K562 (cell line): ENCODE measurements around the gene SLC19A1. TPM values are rescaled to one million over a fixed set of nuclear protein-coding genes. Genes with fewer than 3 reads are reported as not detected.

Experiments used
- ATAC-seq: fragments of 200-7000 bp; cut with Tn5 transposase; 3 replicates; pipeline ENCODE4 v1.9.1; 2020; ENCODE audit warnings: moderate library complexity
- BruUV-seq: library from RNA; stranded (reverse); fragments of 400-500 nt; replicated peaks from 2 replicates; lab custom pipeline; 2021; lab: Mats Ljungman, UMichigan
- CTCF ChIA-PET: fragments of 300-600 bp; formaldehyde crosslinking; extraction: SDS; loops from one replicate; lab custom pipeline; 2021; ENCODE audit warnings: low intra/inter-chr PET ratio; lab: Yijun Ruan, JAX
- POLR2A ChIA-PET: fragments of 300-600, 350-650 bp; sonication (Branson Sonifier 250); formaldehyde crosslinking; extraction: SDS; loops from one replicate; lab custom pipeline; 2021; ENCODE audit warnings: antibody characterized with exemption, inconsistent platforms; lab: Yijun Ruan, JAX
- DNase-seq, 4 experiments: peaks; one replicate each; pipeline versions ENCODE4 v3.0.0 to v3.0.0-alpha.2; 2011 to 2018; ENCODE audit warnings: low spot score in 3 of 4, mixed read lengths in 3 of 4; ENCODE audit errors: extremely low read depth in 1 of 4
- FAIRE-seq: peaks from 2 replicates; lab custom pipeline; 2011; peaks lifted over from hg19 to GRCh38; lab: Jason Lieb, UNC
- H2AFZ ChIP-seq: 2 replicates; pipeline ENCODE4 v1.6.0; 2011; ENCODE audit warnings: low read depth, low read length, control low read depth, inconsistent platforms
- H3K27ac ChIP-seq: fragments of 200-600 bp; 3 replicates; pipeline ENCODE4 v1.8.0; 2011; ENCODE audit warnings: low read depth, mild to moderate bottlenecking, control low read depth, inconsistent platforms, low read length, moderate library complexity, mixed read lengths; ENCODE audit errors: extremely low read depth
- H3K27me3 ChIP-seq, 2 experiments: fragments of 300-600 bp in 1 of 2; 2 replicates in 1 of 2; 3 replicates in 1 of 2; pipeline versions ENCODE4 v1.6.0 to v1.8.0; 2011; ENCODE audit warnings: inconsistent platforms in 2 of 2, low read length in 2 of 2, mild to moderate bottlenecking in 1 of 2, mixed read lengths in 1 of 2, moderate library complexity in 1 of 2; ENCODE audit not compliant: control insufficient read depth in 2 of 2, insufficient read depth in 2 of 2
- H3K36me3 ChIP-seq: fragments of 300-600 bp; 3 replicates; pipeline ENCODE4 v1.8.0; 2011; ENCODE audit warnings: mild to moderate bottlenecking, low read length, inconsistent platforms; ENCODE audit not compliant: control insufficient read depth, insufficient read depth
- H3K4me1 ChIP-seq, 2 experiments: fragments of 200-600 bp in 1 of 2; replicated peaks in 1 of 2; 2 replicates in 1 of 2; 3 replicates in 1 of 2; pipeline versions ENCODE4 v1.5.1 to v1.8.0; 2011; ENCODE audit warnings: inconsistent platforms in 2 of 2, low read length in 2 of 2, mild to moderate bottlenecking in 1 of 2, mixed read lengths in 1 of 2, moderate library complexity in 1 of 2; ENCODE audit not compliant: control insufficient read depth in 2 of 2, insufficient read depth in 2 of 2
- H3K4me2 ChIP-seq: 2 replicates; pipeline ENCODE4 v1.6.1; 2011; ENCODE audit warnings: low read length, control low read depth, inconsistent platforms, mixed read lengths; ENCODE audit not compliant: insufficient read depth
- H3K4me3 ChIP-seq: fragments of 200-600 bp; sonication (generic), shearing (Covaris generic); 2 replicates; pipeline ENCODE4 v1.5.1; 2016; ENCODE audit warnings: control low read depth, inconsistent platforms
- H3K79me2 ChIP-seq: fragments of 200-600 bp; 3 replicates; pipeline ENCODE4 v1.8.0; 2011; ENCODE audit warnings: low read length, inconsistent platforms; ENCODE audit not compliant: control insufficient read depth, insufficient read depth
- H3K9ac ChIP-seq, 2 experiments: 2 replicates each; pipeline versions ENCODE4 v1.6.0 to v1.6.1; 2011; ENCODE audit warnings: low read depth in 2 of 2, low read length in 2 of 2, control low read depth in 1 of 2, inconsistent platforms in 1 of 2, mild to moderate bottlenecking in 1 of 2, mixed read lengths in 1 of 2; ENCODE audit not compliant: insufficient read depth in 1 of 2
- H3K9me1 ChIP-seq: one replicate; pipeline ENCODE4 v1.6.0; 2011; ENCODE audit warnings: inconsistent platforms, mild to moderate bottlenecking, low read length, moderate library complexity; ENCODE audit not compliant: control insufficient read depth, insufficient read depth
- H3K9me3 ChIP-seq: replicated peaks from 2 replicates; pipeline ENCODE4 v1.5.1; 2011; ENCODE audit warnings: low read depth, low read length, inconsistent platforms; ENCODE audit not compliant: control insufficient read depth, insufficient read depth
- H4K20me1 ChIP-seq: replicated peaks from 2 replicates; pipeline ENCODE4 v1.6.1; 2011; ENCODE audit warnings: low read length, inconsistent platforms, mixed read lengths; ENCODE audit not compliant: control insufficient read depth, insufficient read depth
- ADNP ChIP-seq: fragments of 200-800 bp; sonication (Bioruptor generic); IDR thresholded peaks from 2 replicates; pipeline ENCODE4 v1.6.1; 2016; ENCODE audit warnings: missing genetic modification characterization, missing compliant biosample characterization
- ATF7 ChIP-seq: fragments of 450-650 bp; IDR thresholded peaks from 2 replicates; pipeline ENCODE4 v1.7.1; 2014; ENCODE audit warnings: mild to moderate bottlenecking, moderate library complexity
- BRD4 ChIP-seq: fragments of 200-600 bp; sonication (generic); IDR thresholded peaks from 2 replicates; pipeline ENCODE4 v1.6.1; 2017; ENCODE audit warnings: inconsistent platforms
- LARP7 ChIP-seq: fragments of 450-650 bp; IDR thresholded peaks from 2 replicates; pipeline ENCODE4 v1.6.1; 2016
- MLX ChIP-seq, 2 experiments: fragments of 450-650 bp in 1 of 2; sonication (generic) in 1 of 2; formaldehyde crosslinking; conservative IDR thresholded peaks; 2 replicates each; pipeline versions ENCODE4 v1.4.0 to v1.8.1; 2020 to 2022; ENCODE audit warnings: mild to moderate bottlenecking in 1 of 2, missing genetic modification reagents in 1 of 2
- TEAD1 ChIP-seq, 2 experiments: fragments of 450-650 bp in 1 of 2; sonication (generic) in 1 of 2; formaldehyde crosslinking; IDR thresholded peaks; 2 replicates each; pipeline versions ENCODE4 v1.4.0 to v1.8.0; 2020 to 2022; ENCODE audit warnings: mild to moderate bottlenecking in 2 of 2, missing genetic modification reagents in 1 of 2
- ZNF354B ChIP-seq: fragments of 250-450 bp; sonication (Bioruptor Pico); IDR thresholded peaks from 2 replicates; pipeline ENCODE4 v1.4.0; 2020
- ZNF395 ChIP-seq: fragments of 200-800 bp; sonication (Bioruptor generic); IDR thresholded peaks from 2 replicates; pipeline ENCODE4 v1.6.1; 2017; ENCODE audit warnings: missing genetic modification characterization, missing compliant biosample characterization
- ZNF707 ChIP-seq: fragments of 250-450 bp; sonication (Bioruptor Pico); conservative IDR thresholded peaks from 2 replicates; pipeline ENCODE4 v1.8.0; 2022; ENCODE audit warnings: inconsistent platforms, mild to moderate bottlenecking, moderate library complexity
- ZNF778 ChIP-seq: fragments of 450-650 bp; formaldehyde crosslinking; IDR thresholded peaks from 2 replicates; pipeline ENCODE4 v1.4.0; 2020; ENCODE audit warnings: mild to moderate bottlenecking, moderate library complexity
- WGBS: fragments of 100-300 bp; shearing (Covaris generic); methylation state at CpG from one replicate; pipeline ENCODE4 v1.1.6; 2016; ENCODE audit warnings: low coverage, mixed read lengths; ENCODE audit not compliant: insufficient coverage; ENCODE audit errors: missing lambda C conversion rate; 5-methylcytosine and 5-hydroxymethylcytosine counted together
- in situ Hi-C: fragments of 300-500 bp; cut with MboI; formaldehyde crosslinking; loops from 4 replicates; pipeline ENCODE4 v1.15.0; 2018; ENCODE audit warnings: inconsistent platforms, mixed read lengths
- intact Hi-C: fragments of 100-400 bp; cut with micrococcal nuclease; formaldehyde crosslinking; loops from 2 replicates; pipeline ENCODE4 v1.14.2; 2022
- polyA plus RNA-seq, 8 experiments: library from polyadenylated mRNA; depleted of rRNA in 4 of 8; stranded (reverse) in 5 of 8; unstranded in 3 of 8; fragments of >200 nt; fragmentation: Nextera tagmentation in 2 of 8; fragmentation: Illumina TruSeq in 1 of 8; extraction: Ambion mirVana in 2 of 8; extraction: Trizol in 1 of 8; gene quantifications; 2 replicates each; pipeline versions ENCODE4 v1.2.1 to v1.2.3, GENCODE V29; 2011 to 2014; ENCODE audit warnings: inconsistent platforms in 1 of 8, missing spikeins in 1 of 8
- total RNA-seq, 7 experiments: library from RNA; depleted of rRNA in 6 of 7; stranded (reverse); fragments of >200 nt in 6 of 7; fragmentation: Illumina TruSeq in 2 of 7; extraction: Trizol in 2 of 7; gene quantifications; 2 replicates each; pipeline versions ENCODE4 v1.2.1 to v1.2.3, GENCODE V29; 2011 to 2021; ENCODE audit warnings: low replicate concordance in 1 of 7
- TF ChIP-seq, protein P1 (sequence below): fragments of 200-800 bp; sonication (Bioruptor generic); IDR thresholded peaks from 2 replicates; pipeline ENCODE4 v1.6.1; 2016; ENCODE audit warnings: missing genetic modification characterization, missing compliant biosample characterization

The SLC19A1 gene
- total and polyA plus RNA-seq, 9 of the 15 experiments (the other 6 are each of a cell fraction or from before 2014, with no cell fraction given) = 0.65 to 88.7 (median 12.0) TPM

DNA sequence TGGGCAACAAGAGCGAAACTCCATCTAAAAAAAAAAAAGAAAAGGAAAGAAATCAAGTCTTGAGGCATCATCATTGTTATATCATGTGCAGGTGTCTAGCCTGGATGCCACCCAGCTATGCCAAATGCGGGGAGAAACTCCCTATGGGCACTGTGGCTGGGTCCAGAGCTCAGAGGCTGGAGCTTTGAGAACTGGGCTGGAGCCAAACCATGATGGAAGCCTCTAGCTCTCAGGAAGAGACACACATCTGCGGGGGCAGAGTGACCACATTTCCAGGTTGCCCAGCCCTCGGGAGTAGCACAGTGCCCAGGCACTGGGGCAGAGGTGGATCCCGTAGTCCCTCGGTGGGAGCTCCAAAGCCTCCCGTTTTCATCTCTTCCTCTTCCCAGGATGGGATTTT, 78.4 kb downstream of the SLC19A1 start:
- in situ Hi-C loops = loop anchor here (5.0 kb wide), 1 partner anchor 348 kb away; no protein-coding TSS in a partner anchor
- Histone ChIP-seq H3K27me3 (peaks cover 12 to 43% of the 10 kb centered on the region in 2 experiments; a peak in 4 of 5 replicates), H3K9me1 (peaks cover 3% of the 10 kb centered on the region), H3K4me1 (peaks cover 0 to 48% of the 10 kb centered on the region in 2 experiments; a peak in 3 of 5 replicates), H3K4me3 (no peak overlapping the region), H3K9ac (no peak overlapping the region), H4K20me1 (peaks cover 58% of the 10 kb centered on the region), H3K36me3 (no peaks in the 10 kb centered on the region), H3K4me2 (no peak overlapping the region), H3K9me3 (no peaks in the 10 kb centered on the region), H3K27ac (no peak overlapping the region), H2AFZ (no peak overlapping the region), H3K79me2 (no peaks in the 10 kb centered on the region)
- DNase-seq = no peak
- ATAC-seq = no peak
- ChIA-PET POLR2A (interaction anchor here (0.9 to 1.4 kb wide), 3 partner anchors 9 to 13 kb away, joined by 3 read pairs; no protein-coding TSS in a partner anchor), CTCF (no interaction called here)
- intact Hi-C loops = no loop called here
- no peak for FAIRE-seq
- BruUV-seq = no TSS peak
- WGBS = 4% methylated on average over 6 of the region's 7 CpGs
- no peak for TF ChIP-seq ZNF395
- TF ChIP-seq ZNF707 = no peak
- no peak for TF ChIP-seq BRD4
- TF ChIP-seq MLX (CRISPR knock-in tag; conservative IDR thresholded peaks at IDR 0.05) = no peak
- no peak for TF ChIP-seq ADNP (tag)
- TF ChIP-seq, protein P1, sequence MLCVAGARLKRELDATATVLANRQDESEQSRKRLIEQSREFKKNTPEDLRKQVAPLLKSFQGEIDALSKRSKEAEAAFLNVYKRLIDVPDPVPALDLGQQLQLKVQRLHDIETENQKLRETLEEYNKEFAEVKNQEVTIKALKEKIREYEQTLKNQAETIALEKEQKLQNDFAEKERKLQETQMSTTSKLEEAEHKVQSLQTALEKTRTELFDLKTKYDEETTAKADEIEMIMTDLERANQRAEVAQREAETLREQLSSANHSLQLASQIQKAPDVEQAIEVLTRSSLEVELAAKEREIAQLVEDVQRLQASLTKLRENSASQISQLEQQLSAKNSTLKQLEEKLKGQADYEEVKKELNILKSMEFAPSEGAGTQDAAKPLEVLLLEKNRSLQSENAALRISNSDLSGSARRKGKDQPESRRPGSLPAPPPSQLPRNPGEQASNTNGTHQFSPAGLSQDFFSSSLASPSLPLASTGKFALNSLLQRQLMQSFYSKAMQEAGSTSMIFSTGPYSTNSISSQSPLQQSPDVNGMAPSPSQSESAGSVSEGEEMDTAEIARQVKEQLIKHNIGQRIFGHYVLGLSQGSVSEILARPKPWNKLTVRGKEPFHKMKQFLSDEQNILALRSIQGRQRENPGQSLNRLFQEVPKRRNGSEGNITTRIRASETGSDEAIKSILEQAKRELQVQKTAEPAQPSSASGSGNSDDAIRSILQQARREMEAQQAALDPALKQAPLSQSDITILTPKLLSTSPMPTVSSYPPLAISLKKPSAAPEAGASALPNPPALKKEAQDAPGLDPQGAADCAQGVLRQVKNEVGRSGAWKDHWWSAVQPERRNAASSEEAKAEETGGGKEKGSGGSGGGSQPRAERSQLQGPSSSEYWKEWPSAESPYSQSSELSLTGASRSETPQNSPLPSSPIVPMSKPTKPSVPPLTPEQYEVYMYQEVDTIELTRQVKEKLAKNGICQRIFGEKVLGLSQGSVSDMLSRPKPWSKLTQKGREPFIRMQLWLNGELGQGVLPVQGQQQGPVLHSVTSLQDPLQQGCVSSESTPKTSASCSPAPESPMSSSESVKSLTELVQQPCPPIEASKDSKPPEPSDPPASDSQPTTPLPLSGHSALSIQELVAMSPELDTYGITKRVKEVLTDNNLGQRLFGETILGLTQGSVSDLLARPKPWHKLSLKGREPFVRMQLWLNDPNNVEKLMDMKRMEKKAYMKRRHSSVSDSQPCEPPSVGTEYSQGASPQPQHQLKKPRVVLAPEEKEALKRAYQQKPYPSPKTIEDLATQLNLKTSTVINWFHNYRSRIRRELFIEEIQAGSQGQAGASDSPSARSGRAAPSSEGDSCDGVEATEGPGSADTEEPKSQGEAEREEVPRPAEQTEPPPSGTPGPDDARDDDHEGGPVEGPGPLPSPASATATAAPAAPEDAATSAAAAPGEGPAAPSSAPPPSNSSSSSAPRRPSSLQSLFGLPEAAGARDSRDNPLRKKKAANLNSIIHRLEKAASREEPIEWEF (CRISPR knock-in tag) = no peak
- TF ChIP-seq ZNF778 = no peak
- TF ChIP-seq ATF7 = no peak
- no peak for TF ChIP-seq ZNF354B
- TF ChIP-seq TEAD1 (CRISPR knock-in tag; IDR thresholded peaks at IDR 0.05) = no peak
- TF ChIP-seq LARP7 = no peak
